ENCODE data around the gene GALNT2.

Gene GALNT2

DNA sequence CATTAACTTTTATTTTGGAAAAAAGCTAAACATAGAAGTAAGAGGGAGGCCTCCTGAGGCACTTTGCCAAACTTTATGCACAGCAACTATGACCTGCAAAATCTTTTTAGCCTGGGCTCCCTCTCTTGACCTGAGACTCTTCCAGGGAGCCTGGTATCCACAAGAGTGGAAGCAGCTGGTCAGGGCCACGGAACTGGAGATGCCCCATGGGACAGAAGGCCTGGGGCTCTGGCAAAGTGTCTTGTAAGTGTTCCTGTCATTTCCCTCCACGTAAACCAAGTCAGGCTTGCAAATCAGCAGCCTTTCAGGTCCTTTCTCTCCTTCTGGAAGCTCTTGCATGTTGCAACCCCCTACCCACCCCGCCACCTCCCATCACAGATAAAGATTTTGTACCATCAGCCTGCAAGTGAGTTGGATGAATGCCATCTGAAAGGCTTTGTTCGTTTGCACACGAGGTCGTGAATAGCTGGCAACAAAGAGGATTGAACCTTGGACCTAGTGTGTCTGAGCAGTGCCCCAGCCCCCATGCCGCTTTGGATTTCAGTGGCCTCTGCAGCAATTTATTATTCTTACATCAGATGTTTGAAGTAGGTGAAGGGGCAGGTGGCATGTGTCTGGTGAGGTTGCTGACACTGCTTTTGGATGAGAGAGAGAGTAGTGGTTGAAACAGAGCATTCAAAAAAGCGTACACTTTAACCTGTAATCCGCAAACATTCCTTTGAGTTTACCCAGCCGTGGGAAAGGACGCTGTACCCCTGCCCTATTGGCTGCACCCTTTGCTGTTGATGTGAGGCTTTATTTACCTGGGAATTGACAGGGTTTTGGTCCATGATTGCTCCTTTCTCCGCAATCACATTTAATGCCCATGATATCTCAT lies 91.6 kb downstream of the GALNT2 start:
- H3K4me3 ChIP-seq (ENCODE audit: low read depth, low read length): no peak overlapping the region
- TF ChIP-seq, protein P1, sequence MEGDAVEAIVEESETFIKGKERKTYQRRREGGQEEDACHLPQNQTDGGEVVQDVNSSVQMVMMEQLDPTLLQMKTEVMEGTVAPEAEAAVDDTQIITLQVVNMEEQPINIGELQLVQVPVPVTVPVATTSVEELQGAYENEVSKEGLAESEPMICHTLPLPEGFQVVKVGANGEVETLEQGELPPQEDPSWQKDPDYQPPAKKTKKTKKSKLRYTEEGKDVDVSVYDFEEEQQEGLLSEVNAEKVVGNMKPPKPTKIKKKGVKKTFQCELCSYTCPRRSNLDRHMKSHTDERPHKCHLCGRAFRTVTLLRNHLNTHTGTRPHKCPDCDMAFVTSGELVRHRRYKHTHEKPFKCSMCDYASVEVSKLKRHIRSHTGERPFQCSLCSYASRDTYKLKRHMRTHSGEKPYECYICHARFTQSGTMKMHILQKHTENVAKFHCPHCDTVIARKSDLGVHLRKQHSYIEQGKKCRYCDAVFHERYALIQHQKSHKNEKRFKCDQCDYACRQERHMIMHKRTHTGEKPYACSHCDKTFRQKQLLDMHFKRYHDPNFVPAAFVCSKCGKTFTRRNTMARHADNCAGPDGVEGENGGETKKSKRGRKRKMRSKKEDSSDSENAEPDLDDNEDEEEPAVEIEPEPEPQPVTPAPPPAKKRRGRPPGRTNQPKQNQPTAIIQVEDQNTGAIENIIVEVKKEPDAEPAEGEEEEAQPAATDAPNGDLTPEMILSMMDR (IDR thresholded peaks at IDR 0.05; ENCODE audit: borderline replicate concordance, insufficient read depth, low read depth, low read length): no peak

DNA sequence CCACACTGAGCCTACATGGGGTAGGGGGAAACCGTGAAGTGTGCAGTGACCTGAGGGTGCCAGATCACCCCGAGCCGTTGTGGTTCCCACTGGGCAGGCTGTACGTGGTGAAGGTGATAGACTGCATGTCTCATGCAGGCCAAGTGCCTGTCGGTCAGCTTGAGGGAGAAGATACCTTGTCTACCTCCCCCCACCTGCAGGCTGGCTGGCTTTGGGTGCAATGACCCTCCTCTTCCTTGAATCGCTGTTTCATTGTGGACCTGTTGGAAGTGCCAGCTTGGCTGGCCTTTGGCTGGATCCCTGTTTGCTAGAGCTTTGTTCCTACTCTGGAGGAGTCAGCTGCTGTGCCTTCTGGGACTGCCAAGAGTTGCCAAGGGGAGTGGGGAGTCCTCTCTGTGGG lies 92.5 kb downstream of the GALNT2 start:
- no peak overlapping the region for H3K4me3 ChIP-seq (ENCODE audit: low read depth, low read length)
- TF ChIP-seq, protein P1 (IDR thresholded peaks at IDR 0.05; ENCODE audit: borderline replicate concordance, insufficient read depth, low read depth, low read length): no peak

DNA sequence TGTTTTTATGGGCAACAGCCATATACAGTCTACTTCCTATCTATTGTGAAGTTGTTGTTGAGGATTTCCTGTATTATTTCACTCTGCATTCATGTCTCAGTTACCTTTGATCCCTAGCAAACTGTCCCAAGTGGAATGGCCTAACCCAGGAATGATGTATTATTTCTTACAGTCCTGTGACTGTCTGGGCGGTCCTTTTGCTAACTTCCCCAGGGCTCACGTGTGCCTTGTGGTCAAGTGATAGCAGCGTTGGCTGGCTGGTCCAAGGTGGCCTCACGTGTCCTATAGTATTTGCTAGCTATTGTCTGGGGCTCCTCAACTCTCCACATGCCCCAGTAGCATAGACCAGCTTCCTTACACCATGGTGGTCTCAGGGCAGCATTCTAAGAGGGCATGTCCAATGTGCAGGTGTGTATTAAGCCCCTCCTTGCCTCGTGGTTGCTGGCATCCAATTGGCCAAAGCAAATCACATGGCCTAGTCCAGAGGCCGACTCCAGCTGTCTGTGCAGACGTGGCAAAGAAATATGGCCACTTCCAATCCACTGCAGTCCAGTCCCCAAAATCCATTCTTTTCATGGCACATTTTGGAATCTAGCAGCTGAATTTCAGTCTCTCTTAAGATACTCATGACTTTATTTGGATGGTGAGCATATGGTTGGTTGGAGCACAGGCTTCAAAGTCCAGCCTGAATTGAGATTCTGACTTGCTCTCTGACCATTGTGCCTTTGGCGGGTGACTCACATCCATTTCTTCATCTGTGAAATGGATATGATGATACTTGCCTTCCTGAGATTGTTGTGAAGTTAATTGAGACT lies 94.1 kb downstream of the GALNT2 start:
- TF ChIP-seq, protein P1 (IDR thresholded peaks at IDR 0.05; ENCODE audit: borderline replicate concordance, insufficient read depth, low read depth, low read length): no peak
- no peak overlapping the region for H3K4me3 ChIP-seq (ENCODE audit: low read depth, low read length)

DNA sequence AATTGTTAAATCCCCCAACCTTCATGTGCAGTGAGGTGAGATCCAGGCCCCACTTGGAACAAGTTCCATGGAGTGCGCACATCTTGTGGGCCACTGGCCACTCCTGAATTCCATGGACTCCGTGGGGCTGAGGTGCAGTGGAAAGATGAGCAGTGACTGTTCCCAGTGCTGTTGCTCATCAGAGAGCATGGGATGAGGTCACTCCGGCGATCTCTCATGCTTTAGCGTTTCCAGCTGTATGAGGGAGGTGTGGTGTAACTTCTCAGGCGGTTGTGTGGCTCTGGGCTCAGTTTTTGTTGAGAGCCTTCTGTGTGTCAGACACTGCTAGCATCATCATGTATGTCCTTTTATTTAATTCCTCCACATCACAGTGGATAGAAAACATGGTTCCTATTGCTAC lies 96.2 kb downstream of the GALNT2 start:
- TF ChIP-seq, protein P1 (IDR thresholded peaks at IDR 0.05; ENCODE audit: borderline replicate concordance, insufficient read depth, low read depth, low read length): no peak
- H3K4me3 ChIP-seq (ENCODE audit: low read depth, low read length): no peak overlapping the region

DNA sequence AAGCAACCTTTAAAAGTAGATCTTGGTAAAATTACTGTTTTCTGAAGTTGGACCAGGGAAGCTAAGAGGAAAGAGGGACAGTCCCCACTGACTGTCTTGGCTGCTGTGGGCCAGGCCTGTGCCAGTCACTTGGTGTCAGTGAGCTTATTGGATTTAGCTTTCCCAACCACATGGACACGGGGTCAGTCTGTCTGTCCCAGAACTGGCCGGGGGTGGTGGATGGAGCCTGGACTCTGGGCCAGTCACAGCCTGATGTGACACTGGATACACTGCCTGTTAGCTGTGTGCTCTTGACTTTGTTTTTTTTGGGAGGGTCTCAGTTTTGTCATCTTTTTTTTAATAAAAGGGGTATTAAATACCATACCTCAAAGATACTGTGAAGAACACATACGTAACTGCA lies 96.7 kb downstream of the GALNT2 start:
- no peak overlapping the region for H3K4me3 ChIP-seq (ENCODE audit: low read depth, low read length)
- TF ChIP-seq, protein P1 (IDR thresholded peaks at IDR 0.05; ENCODE audit: borderline replicate concordance, insufficient read depth, low read depth, low read length): no peak

DNA sequence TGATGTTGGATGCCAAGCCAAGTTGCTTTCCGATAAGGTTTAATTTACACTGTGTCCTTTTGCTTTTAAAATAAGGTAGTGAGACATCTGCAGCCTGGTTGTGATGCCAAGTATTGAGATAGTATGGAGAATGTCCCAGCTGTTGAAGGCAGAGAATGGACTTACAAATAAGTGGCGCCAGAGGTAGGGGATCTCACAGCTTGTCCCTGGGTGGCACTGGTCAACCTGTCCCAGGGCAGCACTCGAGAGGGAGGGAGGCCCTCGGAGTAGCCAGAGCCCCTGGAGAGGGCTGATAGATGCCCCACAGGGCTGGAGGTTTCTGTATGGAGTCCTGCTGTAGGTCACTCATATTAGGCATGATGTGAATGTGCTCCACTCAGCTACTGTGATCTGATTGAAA lies 98.5 kb downstream of the GALNT2 start:
- no peak overlapping the region for H3K4me3 ChIP-seq (ENCODE audit: low read depth, low read length)

More for the DNA sequence above, 98.5 kb downstream of the GALNT2 start:
- TF ChIP-seq, protein P1 (IDR thresholded peaks at IDR 0.05; ENCODE audit: borderline replicate concordance, insufficient read depth, low read depth, low read length): no peak

Measured in GM12875 (cell line).